Medulla oblongata (tissue), 1 donor: ENCODE results near the gene MSH3.
"Not testable (repeated sequence)": the region's sequence is repeated elsewhere in the genome, so short reads cannot be mapped to it uniquely, and the experiment has no call there.

ENCODE experiments used
- DNase-seq: peaks from one replicate; pipeline ENCODE4 v3.0.0-alpha.2; 2015; ENCODE audit errors: extremely low spot score

MSH3 gene

GRCh38 chr5:80656425-80656824 lies 2.0 kb downstream of the MSH3 start:
- no peak for DNase-seq

DNA sequence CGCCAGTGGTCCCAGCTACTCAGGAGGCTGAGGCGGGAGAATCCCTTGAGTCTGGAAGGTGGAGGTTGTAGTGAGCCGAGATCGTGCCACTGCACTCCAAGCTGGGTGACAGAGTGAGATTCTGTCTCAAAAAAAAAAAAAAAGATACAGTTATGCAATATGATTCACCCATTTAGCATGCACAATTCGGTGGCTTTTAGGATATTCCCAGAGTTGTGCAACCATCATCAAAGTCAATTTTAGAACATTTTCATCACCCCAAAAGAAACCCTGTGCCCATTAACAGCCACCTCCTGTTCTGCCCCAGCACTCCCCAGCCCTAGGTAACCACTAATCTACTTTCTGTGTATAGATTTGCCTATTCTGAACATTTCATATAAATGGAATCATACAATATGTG lies 4.7 kb downstream of the MSH3 start:
- DNase-seq: no peak

- DNase-seq: not testable (repeated sequence)
Measured at GRCh38 chr5:80660661-80661060, 6.2 kb downstream of the MSH3 start.

DNA sequence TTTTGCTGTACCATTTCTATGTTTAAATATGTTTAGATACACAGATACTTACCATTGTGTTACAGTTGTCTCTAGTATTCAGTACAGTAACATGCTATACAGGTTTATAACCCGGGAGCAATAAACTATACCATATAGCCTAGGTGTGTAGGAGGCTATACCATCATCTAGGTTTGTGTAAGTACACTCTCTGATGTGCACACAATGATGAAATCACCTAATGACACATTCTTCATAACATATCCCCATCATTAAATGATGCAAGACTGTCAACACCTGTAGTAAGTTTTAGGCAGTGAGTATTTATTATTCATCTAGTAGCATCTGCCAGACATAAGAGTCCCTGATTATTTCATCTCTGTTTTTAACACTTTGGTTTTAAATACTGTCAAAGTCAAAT lies 7.7 kb downstream of the MSH3 start:
- DNase-seq: no peak

DNA sequence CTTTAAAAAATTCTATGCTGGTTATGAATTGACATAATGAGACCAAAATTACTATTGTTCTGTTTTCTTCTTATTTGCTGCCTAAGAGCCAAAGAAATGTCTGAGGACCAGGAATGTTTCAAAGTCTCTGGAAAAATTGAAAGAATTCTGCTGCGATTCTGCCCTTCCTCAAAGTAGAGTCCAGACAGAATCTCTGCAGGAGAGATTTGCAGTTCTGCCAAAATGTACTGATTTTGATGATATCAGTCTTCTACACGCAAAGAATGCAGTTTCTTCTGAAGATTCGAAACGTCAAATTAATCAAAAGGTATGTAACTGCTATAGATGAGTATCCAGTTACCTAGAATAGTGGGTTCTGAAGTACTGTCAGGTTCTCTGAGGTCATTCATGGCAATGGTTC lies 10.6 kb downstream of the MSH3 start:
- DNase-seq: no peak

DNA sequence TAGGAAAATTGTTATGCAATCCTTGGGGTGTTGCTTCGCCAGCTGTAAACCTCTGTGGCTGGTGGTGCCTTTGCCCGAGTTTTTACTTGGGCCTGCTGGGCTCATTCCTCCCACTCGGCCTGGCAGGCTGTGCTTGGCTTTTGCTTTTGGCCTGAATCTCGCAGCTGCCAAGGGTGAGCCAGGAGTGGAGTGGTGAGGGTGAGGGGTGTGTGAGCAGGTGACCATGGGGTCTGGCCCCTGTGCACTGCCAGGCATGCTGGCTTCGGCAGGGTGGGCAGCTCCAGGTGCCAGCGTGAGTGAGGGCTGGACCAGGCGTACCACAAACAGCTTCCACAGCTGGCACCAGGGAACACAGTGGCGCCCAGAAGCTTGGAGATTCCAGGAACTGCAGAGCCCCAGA lies 12.9 kb downstream of the MSH3 start:
- no peak for DNase-seq

DNA sequence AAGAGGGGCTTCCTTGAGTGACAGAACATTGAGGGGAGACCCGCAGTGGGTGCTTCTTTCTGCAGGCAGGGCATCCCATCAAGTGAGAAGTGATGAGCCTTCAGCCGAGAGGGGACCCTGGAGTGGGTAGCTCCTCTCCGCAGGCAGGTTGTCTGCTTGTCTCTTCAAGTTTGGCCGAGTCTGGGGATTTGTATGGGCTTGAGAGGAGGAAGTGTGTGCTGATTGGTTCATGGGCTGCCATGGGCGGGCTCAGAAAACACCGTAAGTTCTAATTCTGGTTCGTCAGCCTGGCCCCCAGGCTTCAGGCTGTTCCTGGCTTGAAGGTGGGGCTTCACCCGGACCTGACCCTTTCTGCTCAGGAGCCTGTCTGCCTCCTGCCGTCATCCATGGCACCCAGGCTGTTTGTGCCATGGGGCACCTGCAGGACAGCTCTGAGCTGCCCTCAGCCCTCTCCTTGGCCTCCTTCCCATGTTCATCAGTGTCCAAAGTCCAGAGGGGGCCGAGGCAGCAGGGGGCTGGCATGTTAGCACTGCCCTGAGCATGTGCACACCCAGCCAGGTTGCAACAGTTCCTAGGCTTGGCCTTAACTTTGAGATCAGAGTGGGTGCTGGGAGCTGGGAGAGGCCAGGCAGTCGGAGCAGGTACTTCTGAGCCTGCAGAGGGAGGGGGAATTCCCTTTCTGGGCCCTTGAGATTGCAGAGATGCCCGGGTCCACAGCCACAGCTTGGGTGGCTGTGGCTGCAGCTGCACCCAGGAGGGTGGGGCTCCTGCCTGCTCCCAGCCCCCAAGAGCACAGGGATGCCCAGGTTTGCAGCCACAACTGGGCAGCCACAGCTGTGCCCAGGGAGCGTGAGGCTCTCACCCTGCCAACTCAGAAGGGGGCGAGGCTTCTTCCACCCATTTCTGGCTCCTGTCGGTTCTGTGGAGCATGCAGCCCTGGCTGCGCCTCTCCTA lies 13.8 kb downstream of the MSH3 start:
- no peak for DNase-seq

GRCh38 chr5:80672140-80672736 lies 17.8 kb downstream of the MSH3 start:
- peak; percentile 91 for DNase-seq

DNA sequence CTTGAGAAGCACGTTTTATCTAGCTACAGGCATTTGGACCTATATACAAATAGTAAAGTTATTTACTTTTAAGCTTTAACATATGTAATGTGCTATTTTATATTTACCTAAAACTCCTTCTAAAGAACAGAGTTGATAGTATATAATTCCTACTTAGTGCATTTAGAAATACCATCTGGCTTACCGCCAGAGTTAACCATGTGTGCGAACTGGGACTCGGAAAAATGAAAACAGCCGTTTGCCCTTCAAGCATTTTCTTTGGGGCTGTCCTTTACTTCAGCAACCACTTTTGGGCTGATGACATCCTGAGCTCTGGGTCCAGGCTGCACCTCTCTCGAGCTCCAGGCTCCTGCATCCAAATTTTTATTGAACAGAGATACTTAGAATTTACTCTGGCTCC lies 22.3 kb downstream of the MSH3 start:
- DNase-seq: no peak

- peak; percentile 38 for DNase-seq
Measured at GRCh38 chr5:80686757-80687156, 32.3 kb downstream of the MSH3 start.

DNA sequence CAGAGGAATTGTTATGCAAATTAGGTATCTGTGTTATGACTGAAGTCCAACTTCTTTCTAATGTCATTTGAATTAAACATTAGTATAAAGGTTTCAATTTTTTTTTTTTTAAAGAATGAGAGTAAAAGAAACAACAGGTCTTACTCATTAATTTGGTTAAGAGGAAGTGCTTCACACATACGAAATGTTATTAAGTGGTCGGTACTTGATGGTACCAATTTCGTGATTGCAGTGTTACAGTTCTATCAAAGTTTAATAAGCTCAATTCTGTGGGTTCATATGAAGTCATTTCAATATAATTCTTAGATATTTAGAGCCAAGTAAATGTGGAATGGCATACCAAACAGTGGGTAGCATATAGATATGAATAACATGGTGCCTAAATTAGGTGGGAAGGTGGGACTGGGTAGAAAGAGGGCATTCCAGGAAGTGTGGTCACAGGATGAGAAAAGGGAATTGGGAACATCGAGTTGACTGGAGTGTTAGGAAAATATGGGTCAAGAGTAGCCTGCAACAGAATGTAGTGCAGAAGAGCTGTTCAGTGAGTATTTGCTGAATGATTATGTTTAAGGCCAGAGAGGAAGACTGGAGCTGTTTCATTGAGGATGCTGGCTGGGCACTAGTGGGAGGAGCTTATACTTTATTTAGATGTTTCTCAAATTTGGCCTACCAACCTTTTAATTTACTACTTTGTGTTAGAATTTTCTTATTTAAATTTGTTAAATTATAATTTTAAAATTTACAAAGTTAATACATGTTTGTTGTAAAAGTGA lies 34.4 kb downstream of the MSH3 start:
- DNase-seq: no peak

DNA sequence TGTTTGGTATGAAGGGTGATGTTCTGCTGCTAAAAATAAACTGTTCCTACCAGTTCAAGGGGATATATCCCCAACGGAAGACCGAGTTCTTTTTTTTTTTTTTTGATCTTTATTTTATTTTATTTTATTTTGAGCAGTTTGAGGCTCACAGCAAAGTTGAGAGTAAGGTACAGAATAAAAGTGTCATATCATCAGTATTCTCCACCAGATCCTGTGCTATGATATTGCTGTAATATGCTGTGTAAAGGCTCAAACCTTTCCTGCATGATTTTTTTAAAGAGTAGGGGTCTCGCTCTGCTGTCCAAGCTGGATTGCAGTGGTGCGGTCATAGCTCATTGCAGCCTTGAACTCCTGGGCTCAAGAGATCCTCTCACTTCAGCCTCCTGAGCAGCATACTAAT lies 35.2 kb downstream of the MSH3 start:
- DNase-seq: no peak

DNA sequence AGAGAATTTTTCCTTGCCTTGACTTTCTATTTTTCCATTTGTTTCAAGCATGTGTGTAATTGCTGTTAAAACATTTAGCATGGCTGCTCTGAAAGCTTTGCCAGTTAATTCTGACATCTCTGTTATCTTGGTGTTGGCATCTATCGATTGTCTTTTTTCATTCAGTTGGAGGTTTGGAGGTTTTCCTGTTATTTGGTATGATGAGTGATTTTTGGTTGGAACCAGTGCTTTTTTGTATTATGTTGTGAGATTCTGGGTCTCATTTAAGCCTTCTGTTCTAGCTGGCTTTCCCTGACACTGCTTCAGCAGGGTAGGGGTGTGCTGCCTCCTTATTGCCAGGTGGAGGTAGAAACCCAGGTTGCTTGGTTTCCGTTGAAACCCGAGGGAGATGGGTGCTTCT lies 41.2 kb downstream of the MSH3 start:
- DNase-seq: no peak

DNA sequence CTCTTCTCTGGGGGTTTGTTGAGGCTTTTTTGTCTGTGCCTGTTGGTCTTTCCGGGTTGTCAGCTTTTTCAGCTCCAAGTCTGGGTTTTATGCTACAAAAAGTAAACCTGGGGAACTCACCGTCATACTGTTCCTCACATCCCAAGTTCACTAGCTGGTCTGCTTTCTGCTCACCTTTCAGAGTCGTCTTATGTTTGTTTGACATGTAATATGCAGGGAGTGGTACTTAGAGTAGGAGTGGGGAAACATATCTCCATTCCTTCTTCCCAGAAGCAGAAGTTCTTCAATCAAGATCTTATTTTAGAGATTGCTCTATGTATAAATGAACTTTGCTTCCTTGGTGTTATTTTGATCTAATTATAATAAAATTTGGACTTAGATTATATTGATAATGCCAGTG lies 42.0 kb downstream of the MSH3 start:
- no peak for DNase-seq

DNA sequence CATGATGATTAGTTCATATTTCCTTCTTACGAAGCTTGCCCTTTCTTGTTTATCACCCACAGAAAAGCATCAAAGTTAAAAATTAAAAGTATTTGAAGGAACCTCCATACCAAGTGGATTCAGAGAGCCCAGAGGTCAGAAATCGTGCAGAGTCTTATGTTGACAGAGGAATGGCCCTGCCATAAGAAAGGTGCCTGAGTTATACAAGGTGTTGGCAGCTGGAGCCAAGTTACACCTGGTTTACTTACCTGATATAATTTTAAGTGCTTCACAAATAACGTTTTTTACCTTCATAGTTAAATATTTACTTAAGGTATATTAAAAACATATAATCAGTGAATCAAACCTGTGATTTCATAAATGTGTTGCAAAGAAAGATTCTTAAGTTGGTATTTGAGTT lies 42.6 kb downstream of the MSH3 start:
- DNase-seq: no peak

GRCh38 chr5:80698369-80698768 lies 43.9 kb downstream of the MSH3 start:
- no peak for DNase-seq

DNA sequence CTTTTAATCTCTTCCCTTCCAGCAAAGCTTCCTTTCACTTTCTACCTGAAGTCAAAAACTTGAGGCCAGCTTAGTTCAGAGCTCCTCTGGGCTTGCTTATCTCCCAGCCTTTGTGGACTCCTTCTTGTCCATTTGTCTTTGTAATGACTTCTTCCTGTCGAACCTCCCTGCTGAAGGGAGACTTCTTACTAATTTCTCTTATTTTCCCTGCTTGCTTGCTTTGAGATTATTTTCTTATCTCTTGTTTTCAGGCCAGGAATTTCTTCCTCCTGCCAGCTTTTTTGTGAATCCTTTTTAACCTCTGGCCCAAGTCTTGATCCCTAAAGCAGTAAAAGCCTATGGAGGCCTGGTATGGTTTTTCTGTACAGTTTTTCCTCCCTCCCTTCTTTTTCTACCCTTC lies 47.1 kb downstream of the MSH3 start:
- no peak for DNase-seq

- no peak for DNase-seq
Measured at GRCh38 chr5:80703291-80703690, 48.8 kb downstream of the MSH3 start.

DNA sequence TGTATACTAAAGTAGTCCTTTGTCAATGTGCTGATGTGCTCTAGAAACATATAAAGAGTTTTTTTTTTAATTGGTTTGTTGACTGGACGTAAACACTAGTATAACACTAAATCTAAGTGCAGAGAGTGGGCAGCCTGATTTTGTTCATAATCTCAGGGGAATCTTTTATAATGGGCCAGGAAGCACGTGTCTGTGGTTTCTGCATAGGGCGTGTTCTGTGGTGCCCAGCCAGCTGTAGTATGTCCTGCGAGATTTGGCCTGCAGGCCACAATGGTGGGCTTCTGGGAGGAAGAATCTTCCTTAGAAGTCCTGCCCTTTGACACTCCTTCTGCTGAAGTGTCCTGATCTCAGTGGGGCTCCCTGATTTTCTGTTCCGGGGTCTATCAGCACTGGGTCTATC lies 49.3 kb downstream of the MSH3 start:
- no peak for DNase-seq

DNA sequence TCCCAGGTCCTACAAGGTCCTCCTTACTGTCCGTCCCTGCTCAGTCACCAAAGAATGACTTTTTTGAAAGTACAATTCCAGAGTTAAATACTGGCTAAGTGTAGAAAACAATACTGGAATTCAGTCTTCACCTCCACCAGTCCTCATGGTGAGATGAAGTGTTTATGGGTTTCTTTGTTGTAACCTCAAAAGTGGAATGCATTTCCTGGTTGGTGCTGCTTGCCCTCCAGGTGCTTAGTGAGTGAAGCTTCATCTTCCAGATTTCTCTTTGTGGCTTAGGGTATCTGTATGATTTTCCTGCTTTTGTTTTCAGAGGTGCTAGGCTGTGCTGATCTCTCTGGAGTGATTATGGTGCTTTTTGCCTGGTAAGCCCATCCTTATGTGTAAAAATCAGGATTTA lies 49.8 kb downstream of the MSH3 start:
- no peak for DNase-seq

DNA sequence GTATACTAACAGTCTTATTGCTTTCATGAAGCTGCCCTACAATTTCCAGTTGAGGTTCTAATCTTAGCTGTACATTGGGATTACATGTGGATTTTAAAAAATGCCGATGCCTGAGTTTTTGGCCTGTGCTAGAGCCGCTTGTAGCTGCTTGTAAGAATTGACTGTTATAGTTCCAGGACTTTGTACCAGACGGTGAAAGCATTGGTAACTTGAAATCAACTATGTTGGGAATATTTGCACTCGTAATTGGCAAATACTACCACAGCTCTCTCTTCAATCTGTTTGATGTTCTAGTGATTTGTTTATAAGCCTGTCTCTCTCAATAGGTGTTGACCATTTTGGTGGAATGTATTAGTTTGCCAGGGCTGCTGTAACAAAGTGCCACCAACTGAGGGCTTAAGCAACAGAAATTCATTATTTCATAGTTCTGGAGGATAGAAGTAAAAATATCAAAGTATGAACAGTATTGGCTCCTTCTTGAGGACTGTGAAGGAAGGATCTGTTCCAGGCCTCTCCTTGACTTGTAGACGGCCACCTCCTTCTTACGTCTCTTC lies 50.8 kb downstream of the MSH3 start:
- no peak for DNase-seq

DNA sequence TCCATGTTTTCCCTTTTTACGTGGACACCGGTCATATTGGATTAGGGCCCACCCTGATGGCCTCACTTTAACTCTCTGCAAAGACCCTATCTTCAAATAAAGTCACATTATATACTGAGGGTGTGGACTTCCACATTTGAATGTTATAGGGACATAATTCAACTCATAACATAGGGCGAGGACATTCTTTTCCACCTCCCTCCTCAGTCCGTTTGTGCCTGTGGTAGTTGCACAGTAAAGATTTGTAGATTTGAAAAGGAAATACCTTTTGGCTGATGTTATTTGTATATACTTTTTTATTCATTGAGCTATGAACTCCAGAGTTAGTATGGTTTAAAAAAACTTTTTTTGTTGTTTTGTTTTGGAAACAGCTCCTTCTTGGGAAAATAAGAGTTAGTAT lies 51.3 kb downstream of the MSH3 start:
- DNase-seq: no peak
